Daoy (cell line): ENCODE data around the gene TMEM141. TPM values are rescaled to one million over a fixed set of nuclear protein-coding genes. Genes with fewer than 3 reads are reported as not detected.
A peak's percentile ranks its signal among the peaks of the same experiment; 100 is the strongest.
"Not testable (repeated sequence)": the region's sequence is repeated elsewhere in the genome, so short reads cannot be mapped to it uniquely, and the experiment has no call there.

Experiments
- DNase-seq: peaks from one replicate; pipeline ENCODE4 v3.0.0-alpha.2; 2015; ENCODE audit warnings: low read depth
- total RNA-seq: library from RNA; depleted of rRNA; stranded (reverse); fragments of >200 nt; shearing (Covaris generic); gene quantifications from 2 replicates; pipeline ENCODE4 v1.2.3, GENCODE V29; 2014

TMEM141 gene
- total RNA-seq, 1 experiment from 2014 or later: 61.6 TPM

GRCh38 chr9:136755302-136756133 lies 35.6 kb upstream of the TMEM141 start:
- not testable (repeated sequence) for DNase-seq

- DNase-seq: no peak
Observed at GRCh38 chr9:136756134-136756438, 35.1 kb upstream of the TMEM141 start.

- no peak for DNase-seq
Observed at GRCh38 chr9:136756836-136757235, 34.3 kb upstream of the TMEM141 start.

- no peak for DNase-seq
Observed at GRCh38 chr9:136757328-136757727, 33.8 kb upstream of the TMEM141 start.

GRCh38 chr9:136757751-136758140 lies 33.4 kb upstream of the TMEM141 start:
- no peak for DNase-seq

GRCh38 chr9:136759001-136759400 lies 32.1 kb upstream of the TMEM141 start:
- DNase-seq: no peak

GRCh38 chr9:136759436-136760325 lies 31.5 kb upstream of the TMEM141 start:
- DNase-seq: no peak

- no peak for DNase-seq
Observed at GRCh38 chr9:136760424-136760823, 30.7 kb upstream of the TMEM141 start.

GRCh38 chr9:136760834-136761544 lies 30.2 kb upstream of the TMEM141 start:
- DNase-seq: peak; percentile 82

- no peak for DNase-seq
Observed at GRCh38 chr9:136761545-136761981, 29.6 kb upstream of the TMEM141 start.

- DNase-seq: no peak
Observed at GRCh38 chr9:136762221-136762691, 28.9 kb upstream of the TMEM141 start.

GRCh38 chr9:136762915-136763648 lies 28.1 kb upstream of the TMEM141 start:
- peak; percentile 83 for DNase-seq

- no peak for DNase-seq
Observed at GRCh38 chr9:136763649-136764035, 27.5 kb upstream of the TMEM141 start.

- no peak for DNase-seq
Observed at GRCh38 chr9:136764301-136764891, 26.7 kb upstream of the TMEM141 start, which contains the start of gene LCN15. Gene LCN15 (minus strand): TSS chr9:136764518. CDS start chr9:136764488, 30 bp downstream.

GRCh38 chr9:136765041-136765440 lies 26.1 kb upstream of the TMEM141 start:
- no peak for DNase-seq

GRCh38 chr9:136765745-136766409 lies 25.3 kb upstream of the TMEM141 start:
- DNase-seq: not testable (repeated sequence)

GRCh38 chr9:136766410-136767120 lies 24.6 kb upstream of the TMEM141 start:
- peak; percentile 73 for DNase-seq

GRCh38 chr9:136769710-136770191 lies 21.4 kb upstream of the TMEM141 start:
- peak; percentile 57 for DNase-seq

- DNase-seq: no peak
Observed at GRCh38 chr9:136771907-136772415, 19.2 kb upstream of the TMEM141 start.
